GM19455 (cell line): ENCODE results near the gene BNIP1.

Source experiments
- ATAC-seq: cut with Tn5 transposase; IDR thresholded peaks from one replicate; pipeline ENCODE4 v1.9.1; 2021; ENCODE audit not compliant: unreplicated experiment

BNIP1 gene

GRCh38 chr5:173208296-173208695, 64.0 kb downstream of the BNIP1 start:
- ATAC-seq: no peak

- ATAC-seq: no peak
These were observed 66.5 kb downstream of the BNIP1 start for GRCh38 chr5:173210877-173211276.

GRCh38 chr5:173211284-173211683, 67.0 kb downstream of the BNIP1 start:
- no peak for ATAC-seq

GRCh38 chr5:173213236-173213933, 69.1 kb downstream of the BNIP1 start:
- no peak for ATAC-seq
